ENCODE measurements around the gene PLCL2.

DNA sequence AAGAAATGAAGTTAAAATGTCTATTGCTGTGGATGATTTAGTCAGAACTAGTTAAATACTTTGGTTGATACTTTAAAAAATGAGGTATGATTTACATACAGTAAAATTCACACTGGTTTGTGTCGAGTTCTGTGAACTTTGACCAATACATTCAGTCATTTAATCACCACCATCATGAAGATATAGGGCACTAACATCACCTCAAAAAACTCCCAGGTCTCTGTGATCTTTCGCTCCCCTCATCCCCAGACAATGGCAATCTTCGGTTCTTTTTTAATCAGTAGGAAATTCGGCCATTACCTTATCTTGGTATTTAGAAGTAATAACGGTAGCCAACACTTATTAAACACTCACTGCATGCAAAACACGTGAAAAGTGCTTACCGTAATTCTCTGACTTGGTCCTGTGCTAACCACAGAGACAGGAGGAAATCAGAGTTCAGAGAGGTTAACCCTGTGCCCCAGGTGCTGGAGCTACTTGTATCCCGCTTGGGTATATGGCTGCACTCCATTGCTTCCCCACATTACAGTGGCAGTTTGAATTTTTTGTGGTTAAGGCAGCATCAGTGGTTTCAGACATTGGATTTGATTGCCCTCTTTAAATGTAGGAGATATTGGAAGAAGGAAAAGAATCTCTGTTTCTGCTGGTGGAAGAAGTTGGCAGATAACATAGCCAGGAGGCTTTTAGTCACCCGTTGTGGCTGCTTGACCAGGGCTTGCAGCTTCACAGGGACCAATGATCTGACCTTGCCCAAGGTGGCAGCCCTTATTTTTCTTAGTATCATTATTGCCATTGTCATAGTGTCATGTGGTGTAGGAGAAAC, 4.2 kb downstream of the PLCL2 start:
- no peak for TF ChIP-seq EZH2 (IDR thresholded peaks at IDR 0.05; ENCODE audit: low read length, missing control alignments)
- TF ChIP-seq, protein P1, sequence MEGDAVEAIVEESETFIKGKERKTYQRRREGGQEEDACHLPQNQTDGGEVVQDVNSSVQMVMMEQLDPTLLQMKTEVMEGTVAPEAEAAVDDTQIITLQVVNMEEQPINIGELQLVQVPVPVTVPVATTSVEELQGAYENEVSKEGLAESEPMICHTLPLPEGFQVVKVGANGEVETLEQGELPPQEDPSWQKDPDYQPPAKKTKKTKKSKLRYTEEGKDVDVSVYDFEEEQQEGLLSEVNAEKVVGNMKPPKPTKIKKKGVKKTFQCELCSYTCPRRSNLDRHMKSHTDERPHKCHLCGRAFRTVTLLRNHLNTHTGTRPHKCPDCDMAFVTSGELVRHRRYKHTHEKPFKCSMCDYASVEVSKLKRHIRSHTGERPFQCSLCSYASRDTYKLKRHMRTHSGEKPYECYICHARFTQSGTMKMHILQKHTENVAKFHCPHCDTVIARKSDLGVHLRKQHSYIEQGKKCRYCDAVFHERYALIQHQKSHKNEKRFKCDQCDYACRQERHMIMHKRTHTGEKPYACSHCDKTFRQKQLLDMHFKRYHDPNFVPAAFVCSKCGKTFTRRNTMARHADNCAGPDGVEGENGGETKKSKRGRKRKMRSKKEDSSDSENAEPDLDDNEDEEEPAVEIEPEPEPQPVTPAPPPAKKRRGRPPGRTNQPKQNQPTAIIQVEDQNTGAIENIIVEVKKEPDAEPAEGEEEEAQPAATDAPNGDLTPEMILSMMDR (conservative IDR thresholded peaks at IDR 0.05 in 1 of 2, IDR thresholded peaks at IDR 0.05 in 1 of 2; ENCODE audit: low read depth in 1 of 2, low read length in 2 of 2): no peak
